HG03135 (cell line): Measurements from ENCODE around the gene MYO18B.

Experiments
- ATAC-seq: cut with Tn5 transposase; IDR thresholded peaks from one replicate; pipeline ENCODE4 v1.9.1; 2021; ENCODE audit warnings: mild to moderate bottlenecking, moderate library complexity; ENCODE audit not compliant: unreplicated experiment

MYO18B gene

DNA sequence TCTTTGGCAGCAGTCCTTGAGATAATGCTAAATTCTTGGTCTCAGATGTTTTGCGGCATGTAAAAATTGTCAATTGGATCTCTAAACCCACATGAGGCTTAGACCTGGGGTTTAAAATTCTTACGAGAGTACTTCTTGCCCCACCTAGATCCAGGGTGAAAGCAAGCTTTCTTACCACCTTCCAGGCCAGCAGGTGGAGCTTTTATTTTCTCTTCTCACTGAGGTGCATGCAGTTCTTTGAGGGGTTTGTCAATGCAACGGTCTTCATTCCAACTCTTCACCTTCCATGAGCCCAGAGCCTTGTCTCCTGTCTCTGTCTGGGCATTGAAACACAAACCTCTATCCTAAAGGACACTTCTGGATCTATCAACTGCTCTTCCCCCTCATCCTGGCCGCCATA lies 154.1 kb downstream of the MYO18B start:
- ATAC-seq, result no peak

DNA sequence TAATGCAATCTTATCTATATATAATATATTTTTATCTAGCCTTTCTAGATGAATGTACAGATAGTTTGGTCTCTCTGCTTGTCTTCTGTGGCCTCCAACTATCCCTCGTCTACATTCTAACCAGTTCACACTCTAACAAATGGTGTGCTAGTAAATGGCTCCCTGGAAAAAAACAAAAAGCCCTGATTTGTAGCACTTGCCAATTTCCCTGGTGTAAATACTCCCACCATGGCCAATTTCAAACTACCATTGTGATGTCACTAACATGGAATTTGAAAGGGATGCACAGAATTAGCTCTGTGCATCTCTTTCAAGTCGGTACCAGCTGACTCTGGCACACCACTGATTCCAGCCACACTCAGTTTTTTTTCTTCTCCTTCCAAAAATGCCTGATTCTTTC lies 154.6 kb downstream of the MYO18B start:
- no peak for ATAC-seq

DNA sequence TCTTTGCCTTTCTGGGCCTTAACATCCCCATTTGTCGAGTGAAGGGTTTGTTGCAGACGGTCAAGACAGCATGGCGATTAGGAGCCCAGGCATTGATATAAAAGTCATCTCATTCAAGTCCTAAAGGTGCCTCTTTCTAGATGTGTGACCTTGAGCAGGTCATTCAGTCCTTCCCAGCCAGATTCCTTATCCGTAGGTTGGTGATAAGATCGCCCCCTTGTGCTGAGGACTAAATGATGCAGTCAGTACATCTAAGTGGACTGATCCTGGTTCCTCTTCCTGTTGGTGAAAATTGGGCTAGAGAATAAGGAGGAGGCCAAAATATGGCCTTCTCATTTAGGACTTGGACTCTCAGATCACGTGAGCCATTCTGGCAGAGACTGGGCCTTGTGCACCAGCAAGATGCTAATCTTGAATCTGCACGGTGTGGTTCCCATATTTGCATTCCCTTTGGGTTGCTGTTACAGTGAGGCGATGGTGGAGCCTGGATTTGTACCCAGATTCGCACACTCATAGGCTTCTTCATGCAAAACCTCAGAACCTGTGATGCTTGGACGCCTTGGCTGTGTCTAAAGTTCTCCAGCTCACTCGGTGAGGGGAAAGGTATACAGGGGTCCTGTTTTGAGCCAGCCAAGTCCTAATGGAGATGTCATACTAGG lies 156.8 kb downstream of the MYO18B start:
- ATAC-seq, result no peak

DNA sequence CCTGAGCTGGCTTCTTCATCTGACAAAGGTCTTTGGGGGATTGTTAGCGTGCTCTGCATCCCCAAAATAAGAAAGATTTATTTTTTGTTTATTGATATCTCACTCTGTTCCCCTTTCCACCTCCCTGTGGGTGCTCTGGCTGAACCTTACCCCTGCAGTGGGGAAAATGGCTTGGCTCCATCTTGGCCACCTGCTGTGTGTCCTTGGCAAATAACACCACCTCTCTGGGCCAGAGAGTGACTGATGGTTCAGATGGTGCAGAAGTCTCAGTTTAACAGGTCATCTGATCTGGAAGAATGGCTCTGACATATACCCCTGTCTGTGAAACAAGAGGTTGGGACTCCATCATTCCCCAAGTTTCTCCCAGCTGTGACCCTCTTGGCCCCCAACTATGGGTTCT lies 157.6 kb downstream of the MYO18B start:
- ATAC-seq, result no peak

DNA sequence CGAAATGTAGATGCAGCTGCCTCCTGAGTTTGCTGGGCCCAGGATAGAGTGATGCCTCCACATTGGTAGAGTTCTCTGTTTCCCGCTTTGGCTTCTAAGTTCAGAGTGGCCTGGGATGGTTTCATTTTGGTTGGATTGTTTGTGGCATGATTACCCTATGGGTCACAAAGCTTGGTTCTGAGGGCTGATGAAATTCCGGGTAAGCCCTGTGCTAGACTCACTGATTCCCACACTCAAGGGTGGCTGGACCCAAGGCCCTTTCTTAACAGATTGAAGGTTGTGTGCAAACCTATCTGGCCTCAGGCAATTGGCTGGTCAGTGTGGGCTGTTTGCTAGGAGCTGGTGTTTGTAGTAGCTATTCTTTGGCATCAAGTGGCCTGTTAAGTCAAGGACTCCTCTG lies 158.4 kb downstream of the MYO18B start:
- no peak for ATAC-seq

DNA sequence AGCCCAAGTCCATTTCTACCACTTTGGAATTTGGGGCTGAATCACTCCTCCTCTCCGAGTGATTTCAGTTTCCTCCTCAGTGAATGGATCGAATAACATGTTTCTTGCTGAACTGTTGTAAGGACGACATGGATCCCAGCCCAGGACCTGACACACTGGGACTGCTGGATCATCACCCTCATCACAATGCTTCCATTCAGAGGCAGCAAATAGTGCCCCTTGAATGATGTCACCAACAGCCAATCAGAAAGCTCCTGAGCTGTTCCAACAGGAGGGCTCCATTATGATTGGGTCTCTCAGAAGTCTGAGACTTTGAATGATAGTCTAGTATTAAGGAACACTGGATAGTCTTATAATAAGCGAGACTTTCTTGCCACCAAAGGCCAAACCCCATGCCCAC lies 158.9 kb downstream of the MYO18B start:
- ATAC-seq, result no peak

DNA sequence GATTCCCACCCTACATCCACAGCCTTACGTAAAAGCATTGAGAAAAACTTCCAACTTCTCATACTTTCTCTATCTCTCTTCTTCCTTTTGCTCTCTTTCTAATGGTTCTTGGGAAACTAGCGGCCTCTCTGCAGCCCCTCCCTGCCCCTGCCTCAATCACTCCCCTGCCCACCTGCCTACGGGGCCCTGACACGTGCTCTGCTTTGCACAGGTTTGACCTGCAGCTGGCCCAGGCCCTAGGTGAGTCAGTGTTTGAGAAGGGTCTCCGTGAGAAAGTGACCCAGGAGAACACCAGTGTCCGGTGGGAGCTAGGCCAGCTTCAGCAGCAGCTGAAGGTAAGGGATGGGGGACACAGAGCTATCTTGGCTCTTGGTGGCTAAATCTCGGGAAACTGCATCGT lies 160.4 kb downstream of the MYO18B start:
- no peak for ATAC-seq

DNA sequence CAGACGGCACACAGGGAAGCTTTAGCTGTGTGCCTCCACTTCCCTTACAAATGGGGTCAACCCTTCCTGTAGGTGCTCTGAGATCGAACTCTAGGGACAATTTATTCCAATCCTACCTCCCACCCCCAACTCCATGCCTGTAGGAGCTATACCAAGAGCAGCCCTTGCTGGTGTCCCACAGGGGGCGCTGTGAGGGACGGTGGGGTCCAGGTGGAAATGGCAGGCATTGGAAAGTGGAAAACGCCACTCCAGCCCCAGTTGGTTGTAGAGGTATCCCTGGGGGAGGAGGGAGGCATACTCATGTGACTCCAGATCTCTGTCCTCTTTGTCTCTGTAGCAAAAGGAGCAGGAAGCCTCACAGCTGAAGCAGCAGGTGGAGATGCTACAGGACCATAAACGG lies 161.3 kb downstream of the MYO18B start:
- no peak for ATAC-seq

DNA sequence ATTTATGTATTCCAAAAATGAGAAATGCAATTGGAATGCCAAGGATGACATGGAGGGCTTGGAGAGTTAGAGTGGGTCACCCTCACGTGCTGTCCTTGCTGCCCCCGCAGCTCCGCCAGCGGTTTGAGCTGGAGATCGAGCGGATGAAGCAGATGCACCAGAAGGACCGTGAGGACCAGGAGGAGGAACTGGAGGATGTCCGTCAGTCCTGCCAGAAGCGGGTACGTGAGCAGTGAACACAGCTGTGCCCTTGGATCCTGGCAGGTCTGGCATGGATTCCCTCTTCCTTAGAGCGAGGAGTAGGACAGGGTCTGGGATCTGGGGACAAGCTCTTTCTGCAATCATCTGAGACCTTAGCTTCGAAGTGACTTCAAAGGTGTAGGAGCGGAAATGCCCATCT lies 166.2 kb downstream of the MYO18B start:
- no peak for ATAC-seq

DNA sequence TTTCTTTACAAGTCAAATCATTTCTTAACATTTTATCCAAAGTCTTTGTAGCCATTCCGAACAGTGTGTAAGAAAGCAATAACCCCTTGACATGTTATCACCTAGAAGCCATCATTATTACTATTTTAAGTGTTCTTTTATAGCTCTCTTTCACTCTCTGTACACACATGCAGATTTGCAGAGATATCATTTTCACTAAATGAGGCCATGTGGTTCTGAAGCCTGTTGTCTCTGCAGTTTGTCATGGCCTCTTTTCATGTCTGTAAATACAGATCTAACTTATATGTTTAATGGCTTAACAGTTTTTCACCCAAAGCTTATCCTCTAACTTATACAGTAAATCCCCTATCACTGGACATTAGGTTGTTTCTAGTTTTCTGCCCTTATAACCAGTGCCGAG lies 166.8 kb downstream of the MYO18B start:
- ATAC-seq, result no peak

DNA sequence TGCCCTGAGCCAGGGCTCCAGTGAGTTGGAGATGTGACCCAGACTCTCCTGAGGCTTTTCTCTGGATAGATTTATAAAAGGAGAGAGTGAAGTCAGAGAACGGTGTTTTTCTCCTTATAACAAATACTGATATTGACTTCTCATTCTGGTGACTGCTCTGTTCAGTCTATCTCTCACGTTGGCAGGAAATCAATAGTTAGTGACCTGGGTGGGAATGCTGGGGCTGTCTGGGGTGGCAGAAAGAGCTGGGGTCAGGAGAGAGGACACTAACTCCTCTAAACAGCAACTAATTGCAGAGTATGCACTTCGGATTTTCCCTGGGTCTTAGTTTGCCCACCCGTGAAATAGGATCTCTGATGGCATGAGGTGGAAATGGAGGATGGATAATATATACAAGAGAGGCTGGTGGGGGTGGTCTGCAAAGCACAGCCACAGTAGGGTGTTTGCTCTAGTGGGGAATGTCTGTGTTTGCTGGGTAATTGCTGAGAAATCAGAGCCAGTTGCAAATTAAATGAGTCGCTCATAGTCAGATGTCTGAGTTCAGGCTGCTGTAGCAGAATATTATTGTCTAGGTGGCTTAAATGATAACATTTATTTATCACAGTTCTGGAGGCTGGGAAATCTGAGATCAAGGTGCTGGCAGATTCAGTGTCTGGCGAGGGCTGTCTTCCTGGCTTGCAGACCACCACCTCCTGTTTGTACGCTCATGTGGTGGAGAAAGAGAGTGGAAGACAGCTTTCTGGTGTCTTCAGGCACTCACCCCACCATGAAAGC lies 167.8 kb downstream of the MYO18B start:
- no peak for ATAC-seq

DNA sequence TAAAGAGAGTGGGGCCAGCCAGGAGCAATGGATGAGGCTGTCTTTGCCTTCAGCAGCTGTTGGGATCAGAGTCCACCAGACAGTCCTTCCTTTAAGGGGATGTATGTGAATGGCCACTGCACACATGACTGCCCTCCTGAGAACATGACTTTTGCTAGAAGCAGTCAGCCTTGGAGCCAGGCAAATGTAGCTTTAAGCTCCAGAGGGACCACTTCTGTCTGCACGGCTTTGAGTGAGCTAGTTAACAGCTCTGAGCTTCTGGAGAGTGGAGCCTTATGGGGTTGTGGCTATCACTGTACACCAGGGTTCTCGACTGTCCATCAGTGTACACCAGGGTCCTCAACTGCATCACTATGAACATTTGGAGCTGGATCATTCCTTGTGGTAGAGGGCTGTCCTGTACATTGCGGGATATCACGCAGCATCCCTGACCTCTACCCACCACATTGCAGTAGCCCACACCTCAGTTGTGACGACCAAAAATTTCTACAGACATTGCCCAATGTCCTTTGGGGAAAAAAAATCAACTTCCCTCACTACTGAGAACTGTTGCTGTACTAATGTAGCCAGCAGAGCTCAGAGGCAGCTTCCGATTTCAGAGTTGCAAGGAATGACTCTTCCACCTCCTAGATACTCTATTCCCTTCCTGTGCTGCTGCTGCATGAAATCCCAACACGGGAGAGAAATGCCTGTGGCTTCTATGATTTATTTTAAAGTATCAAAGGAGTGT lies 169.4 kb downstream of the MYO18B start:
- no peak for ATAC-seq

DNA sequence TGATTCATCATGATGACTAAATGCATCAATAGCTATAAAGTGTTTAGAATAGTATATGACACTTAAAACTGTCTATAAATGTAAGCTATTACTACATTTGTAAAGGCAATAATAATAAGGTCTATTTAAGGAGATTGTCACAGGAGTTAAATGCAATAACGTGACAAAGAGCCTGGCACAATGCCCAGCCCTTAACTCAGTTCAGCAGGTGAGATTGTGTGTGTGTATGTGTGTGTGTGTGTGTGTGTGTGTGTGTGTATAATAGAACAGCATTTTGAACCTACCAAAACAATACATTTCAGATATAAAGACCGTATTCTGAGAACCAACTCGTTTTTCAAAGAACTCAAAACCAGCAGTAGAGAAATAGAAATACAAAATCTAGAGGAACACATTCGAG lies 177.5 kb downstream of the MYO18B start:
- no peak for ATAC-seq

DNA sequence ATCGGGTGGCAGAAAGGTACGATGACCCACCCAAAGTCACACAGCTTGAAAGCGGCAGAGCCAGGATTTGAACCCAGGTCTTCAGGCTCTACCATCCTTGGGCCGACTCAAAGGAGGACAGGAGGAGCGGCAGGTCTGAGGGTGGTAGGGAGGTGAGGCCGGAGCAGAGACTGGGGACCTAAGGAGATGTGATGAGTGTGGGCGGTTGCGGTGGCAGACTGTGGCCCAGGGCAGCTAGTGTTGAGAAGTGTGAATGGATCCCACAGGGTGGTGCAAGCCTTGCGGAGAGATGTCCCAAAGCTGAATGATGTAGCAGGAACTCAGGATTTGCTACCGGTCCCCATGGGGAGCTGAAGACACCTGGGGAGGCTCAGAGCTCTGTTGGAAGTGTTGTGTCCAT lies 180.2 kb downstream of the MYO18B start:
- ATAC-seq, result no peak

DNA sequence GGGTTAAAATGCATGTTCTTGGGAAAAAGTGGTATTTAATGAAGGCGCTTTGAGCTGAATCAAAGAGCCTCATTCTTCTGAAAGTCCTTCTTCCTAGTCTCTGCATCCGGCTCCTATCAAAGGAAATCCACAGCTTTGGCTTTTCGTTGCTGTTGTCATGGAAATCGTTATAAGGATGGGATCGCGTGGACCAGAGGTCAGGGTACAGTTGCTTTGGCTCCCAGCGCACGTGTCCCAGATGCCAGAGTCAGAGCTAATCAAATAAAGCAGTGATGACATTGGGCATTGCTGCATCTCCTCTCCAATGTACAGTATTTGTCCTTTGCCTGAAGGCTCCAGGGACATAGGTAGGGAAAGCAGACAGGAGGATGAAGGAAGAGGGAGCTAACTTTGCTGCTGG lies 181.9 kb downstream of the MYO18B start:
- ATAC-seq, result no peak

DNA sequence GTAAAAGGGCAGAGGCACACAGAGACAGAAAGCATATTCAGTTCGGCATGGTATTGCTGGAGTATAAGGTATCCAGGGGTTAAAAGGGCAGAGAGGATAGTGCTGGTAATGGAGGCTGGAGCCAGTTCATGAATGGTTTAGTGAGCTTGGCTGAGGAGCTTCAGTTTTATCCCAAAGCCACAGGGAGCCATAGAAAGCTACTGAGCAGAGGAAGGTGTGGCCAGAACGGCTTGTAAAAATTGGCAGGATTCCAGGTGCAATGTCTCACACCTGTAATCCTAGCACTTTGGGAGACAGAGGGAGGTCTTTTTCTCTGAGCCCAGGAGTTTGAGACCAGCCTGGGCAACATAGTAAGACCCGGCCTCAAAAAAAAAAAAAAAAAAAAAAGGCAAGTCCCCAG lies 186.1 kb downstream of the MYO18B start:
- ATAC-seq, result no peak

DNA sequence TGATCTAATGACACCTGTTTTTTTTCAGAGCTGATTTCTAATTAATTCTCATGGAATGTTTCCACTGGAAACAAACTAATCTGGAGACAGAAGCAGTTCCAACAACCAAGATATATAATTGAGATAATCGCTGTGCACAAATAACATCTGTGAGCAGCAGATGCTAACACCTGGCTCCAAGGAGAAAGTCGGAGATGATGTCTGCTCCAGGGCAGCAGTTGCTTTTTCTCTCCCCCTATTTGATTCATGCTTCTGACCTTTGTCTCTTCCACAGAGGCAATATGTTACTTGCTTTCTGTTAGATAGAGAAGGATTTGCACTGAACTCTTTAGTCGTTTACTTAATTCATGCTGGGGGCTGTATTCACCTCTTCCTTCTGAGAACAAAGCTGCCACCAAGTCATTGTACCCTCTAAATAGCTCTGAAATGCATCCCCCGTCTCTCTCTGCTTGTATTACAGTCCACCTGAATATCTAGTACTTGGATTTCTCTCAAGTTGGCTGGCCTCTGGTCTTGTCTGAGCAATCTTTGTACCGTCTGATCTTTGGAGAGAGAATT lies 187.4 kb downstream of the MYO18B start:
- ATAC-seq, result no peak

DNA sequence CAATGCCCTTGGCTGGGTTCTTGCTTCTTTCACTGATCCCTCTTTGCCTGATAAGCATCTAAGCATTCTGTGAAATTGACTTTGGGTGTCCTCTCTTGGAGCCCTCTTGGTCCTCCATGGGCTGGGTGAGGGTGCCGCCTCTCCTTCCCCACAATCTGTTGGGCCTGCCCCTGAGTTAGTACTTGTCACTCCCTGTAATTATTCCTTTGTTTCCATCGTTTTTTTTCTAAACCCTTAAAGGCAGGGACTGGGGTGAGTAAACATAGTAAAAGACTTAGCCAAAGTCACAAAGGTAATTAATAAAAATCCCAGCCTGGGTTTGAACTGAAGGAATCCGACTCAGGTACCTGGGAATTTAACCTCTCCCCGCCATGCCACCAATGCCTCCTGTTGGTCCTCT lies 188.1 kb downstream of the MYO18B start:
- ATAC-seq, result no peak

DNA sequence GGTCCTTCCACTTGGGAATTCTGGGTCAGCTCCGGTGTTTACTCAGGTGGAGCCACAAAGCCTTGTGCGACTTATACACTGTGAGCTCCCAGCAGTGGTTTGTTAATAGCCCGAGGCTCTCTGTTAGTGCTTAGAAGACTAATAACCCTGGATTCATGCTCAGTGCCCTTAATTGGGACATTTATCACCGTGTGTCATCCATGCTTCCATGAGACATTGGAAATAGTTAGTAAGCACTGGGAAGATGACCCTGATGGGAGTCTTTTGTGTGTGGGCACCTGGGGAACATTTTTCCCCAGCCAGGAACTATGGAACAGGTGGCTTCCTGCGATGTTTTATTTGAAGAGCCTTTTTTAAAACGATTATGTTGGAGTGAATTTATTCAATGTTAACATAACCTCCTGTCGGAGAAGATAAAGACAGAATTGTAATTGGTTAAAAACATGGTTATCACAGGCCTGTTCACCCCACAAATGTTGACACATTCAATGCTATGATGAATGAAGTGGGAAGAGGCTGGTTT lies 188.9 kb downstream of the MYO18B start:
- no peak for ATAC-seq

DNA sequence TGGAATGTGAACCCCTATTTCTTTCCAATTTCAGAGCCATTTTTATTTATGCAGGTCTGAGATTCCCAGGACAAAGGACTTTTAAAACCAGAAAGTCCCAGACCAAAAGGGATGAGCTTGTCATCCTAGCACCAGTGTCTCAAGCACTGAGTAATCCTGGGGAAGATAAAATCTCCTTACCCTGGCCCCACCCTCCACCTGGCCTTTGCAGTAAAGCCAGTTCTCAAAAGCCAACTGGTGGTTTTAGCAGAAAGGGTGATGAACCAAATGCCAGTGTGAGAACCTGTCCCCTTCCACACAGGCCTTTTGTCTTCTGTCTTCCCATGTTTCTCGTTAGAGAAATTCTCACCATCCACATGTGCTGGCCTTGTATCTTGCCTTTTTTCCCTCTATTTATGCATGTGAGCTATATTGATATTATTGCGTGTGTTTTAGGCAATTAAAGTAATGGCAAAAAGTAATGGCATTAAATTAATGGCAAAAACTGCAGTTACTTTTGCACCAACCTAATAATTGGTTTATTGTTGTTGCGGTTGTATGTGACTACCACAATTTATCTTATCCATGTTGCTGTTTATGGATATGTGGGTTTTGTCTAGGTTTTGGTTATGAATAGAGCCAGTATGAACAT lies 191.3 kb downstream of the MYO18B start:
- no peak for ATAC-seq
